Measurements from ENCODE around the gene RIPK3.

The RIPK3 gene

DNA sequence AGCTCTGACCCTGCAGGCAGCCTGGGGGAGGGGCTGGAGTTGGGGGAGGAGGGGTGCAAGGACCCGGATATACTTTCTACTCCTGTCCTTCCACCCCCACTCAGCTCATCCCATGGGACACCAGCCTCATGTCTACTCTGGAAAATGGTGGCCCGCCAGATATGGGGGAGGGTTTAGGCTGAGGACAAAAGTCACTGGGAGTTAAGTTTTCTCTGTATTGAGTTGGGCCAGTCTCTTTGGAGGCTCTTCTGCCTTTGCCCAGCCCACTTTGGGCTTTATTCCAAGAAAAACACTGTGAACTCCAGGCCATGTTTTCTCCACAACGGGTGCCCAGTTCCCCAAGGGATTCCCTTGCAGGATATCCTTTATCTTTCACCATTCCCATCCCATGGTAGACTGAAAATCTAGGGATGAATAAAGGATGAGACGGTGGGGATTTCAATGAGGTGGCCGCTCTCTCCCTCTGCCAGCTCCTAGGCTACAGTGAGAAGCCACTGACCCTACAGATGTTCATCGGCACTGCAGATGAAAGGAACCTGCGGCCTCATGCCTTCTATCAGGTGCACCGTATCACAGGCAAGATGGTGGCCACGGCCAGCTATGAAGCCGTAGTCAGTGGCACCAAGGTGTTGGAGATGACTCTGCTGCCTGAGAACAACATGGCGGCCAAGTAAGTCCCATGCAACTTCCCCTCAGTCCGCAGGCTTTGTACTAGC is 33.1 kb upstream of the RIPK3 start:
- TF ChIP-seq, protein P1, sequence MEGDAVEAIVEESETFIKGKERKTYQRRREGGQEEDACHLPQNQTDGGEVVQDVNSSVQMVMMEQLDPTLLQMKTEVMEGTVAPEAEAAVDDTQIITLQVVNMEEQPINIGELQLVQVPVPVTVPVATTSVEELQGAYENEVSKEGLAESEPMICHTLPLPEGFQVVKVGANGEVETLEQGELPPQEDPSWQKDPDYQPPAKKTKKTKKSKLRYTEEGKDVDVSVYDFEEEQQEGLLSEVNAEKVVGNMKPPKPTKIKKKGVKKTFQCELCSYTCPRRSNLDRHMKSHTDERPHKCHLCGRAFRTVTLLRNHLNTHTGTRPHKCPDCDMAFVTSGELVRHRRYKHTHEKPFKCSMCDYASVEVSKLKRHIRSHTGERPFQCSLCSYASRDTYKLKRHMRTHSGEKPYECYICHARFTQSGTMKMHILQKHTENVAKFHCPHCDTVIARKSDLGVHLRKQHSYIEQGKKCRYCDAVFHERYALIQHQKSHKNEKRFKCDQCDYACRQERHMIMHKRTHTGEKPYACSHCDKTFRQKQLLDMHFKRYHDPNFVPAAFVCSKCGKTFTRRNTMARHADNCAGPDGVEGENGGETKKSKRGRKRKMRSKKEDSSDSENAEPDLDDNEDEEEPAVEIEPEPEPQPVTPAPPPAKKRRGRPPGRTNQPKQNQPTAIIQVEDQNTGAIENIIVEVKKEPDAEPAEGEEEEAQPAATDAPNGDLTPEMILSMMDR (IDR thresholded peaks at IDR 0.05) = no peak

DNA sequence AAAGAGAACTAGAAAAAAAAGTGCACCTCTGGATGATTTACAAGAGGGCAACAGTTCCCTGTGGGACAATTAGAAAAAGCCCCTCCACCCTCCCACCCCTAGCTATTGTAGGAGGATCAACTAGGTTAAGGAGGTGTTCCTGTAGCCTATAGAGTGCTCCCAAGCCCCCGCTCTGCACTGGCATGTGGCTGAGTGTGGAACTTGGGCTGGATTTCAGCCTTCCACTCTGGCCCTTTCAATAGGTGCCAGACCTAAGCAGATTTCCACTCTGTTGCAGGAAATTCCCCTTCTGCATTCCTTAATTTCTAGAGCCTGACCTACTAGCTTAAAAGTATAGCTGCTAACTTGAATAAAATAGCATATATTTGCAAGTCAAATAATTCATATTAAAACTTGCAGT is 31.0 kb upstream of the RIPK3 start:
- TF ChIP-seq, protein P1 (IDR thresholded peaks at IDR 0.05) = no peak

DNA sequence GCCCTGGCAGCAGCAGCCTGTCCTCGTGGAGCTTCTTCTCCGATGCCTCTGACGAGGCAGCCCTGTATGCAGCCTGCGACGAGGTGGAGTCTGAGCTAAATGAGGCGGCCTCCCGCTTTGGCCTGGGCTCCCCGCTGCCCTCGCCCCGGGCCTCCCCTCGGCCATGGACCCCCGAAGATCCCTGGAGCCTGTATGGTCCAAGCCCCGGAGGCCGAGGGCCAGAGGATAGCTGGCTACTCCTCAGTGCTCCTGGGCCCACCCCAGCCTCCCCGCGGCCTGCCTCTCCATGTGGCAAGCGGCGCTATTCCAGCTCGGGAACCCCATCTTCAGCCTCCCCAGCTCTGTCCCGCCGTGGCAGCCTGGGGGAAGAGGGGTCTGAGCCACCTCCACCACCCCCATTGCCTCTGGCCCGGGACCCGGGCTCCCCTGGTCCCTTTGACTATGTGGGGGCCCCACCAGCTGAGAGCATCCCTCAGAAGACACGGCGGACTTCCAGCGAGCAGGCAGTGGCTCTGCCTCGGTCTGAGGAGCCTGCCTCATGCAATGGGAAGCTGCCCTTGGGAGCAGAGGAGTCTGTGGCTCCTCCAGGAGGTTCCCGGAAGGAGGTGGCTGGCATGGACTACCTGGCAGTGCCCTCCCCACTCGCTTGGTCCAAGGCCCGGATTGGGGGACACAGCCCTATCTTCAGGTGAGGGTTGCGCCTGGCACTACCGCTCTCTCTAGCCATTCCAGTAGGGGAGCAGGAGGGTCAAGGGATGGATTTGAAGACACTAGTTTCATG is 30.3 kb upstream of the RIPK3 start:
- TF ChIP-seq, protein P1 (IDR thresholded peaks at IDR 0.05) = no peak

DNA sequence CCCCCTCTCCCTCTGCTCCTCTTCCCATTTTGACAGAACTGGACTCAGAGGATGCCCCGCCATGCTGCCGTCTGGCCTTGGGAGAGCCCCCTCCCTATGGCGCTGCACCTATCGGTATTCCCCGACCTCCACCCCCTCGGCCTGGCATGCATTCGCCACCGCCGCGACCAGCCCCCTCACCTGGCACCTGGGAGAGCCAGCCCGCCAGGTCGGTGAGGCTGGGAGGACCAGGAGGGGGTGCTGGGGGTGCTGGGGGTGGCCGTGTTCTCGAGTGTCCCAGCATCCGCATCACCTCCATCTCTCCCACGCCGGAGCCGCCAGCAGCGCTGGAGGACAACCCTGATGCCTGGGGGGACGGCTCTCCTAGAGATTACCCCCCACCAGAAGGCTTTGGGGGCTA is 29.7 kb upstream of the RIPK3 start:
- TF ChIP-seq, protein P1 (IDR thresholded peaks at IDR 0.05) = no peak

DNA sequence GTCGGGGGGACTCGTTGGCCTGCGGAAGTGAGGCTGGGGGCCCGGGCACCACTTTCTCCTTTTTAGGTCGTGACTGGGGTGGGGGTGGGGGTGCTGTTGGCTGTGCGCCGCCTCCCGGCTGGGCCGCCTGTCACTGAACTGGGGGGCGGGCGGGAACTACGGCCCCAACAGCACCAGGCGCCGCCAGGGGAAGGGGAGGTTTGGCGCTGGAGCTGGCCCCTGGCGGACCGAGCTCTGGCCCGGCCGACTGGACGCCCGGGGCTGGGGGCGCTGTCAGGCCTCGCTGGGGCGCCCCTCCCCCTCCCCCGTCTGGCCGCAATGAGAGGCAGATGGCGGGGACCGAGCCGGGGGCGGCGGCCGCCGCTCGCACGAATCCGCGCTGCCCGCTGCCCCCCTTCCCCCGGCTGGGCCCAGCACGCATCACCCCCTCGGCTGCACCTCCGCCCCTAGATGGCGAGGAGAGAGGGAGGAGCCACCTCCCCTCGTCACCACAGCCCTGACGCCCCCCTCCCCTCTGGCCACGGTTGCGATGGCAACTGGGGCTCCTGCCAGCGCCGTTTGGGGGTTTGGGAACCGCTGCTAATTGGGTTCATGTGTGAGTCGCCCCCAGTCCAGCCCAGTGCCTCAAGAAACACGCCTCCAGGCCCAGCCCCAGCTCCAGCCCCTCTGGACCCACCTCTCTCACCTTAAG is 28.9 kb upstream of the RIPK3 start:
- TF ChIP-seq, protein P1 (IDR thresholded peaks at IDR 0.05) = no peak

DNA sequence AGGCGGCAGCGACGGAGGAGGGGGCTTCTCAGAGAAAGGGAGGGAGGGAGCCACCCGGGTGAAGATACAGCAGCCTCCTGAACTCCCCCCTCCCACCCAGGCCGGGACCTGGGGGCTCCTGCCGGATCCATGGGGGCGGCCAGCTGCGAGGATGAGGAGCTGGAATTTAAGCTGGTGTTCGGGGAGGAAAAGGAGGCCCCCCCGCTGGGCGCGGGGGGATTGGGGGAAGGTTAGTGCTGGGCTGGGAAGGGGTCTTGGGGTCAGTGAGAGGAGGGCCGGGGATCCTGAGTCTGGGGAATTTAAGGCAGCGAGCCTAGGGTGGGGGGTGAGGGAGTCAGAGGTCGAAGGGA is 28.4 kb upstream of the RIPK3 start:
- TF ChIP-seq, protein P1 (IDR thresholded peaks at IDR 0.05) = no peak

DNA sequence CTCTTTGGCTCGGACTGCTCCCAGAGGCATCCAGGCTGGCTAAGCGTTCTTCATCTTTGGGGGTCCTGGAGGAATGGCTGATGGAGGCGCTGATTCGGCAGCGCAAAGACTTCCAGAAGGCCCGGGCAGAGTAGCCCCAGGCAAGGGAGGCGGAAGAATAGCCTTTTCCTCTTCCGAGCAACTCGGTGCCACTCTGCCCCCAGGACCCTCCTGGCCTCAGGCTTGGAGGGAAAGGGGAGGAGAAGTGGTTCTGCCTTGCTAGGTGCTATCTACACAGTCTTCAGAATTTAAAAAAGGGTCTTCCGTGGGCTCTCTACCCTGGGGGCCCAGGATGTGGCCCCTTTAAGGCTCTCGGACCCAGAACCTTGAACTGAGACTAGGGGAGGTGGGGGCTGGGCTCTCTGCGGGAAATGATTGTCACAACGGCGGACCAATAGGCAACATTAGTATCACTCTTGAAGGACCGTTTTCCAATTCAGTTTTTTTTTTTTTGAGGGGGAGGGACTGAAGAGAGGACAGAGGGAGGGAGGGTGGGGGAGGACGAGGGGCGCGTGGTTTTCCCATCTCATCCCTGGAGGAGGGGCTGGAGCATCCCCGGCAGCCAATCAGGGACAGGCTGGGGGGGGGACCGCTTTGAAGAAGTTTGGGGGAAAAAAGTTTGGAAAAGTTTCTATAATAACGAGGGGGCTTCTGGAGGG is 27.9 kb upstream of the RIPK3 start, which contains the start of gene NFATC4:
Gene NFATC4, plus strand, starts transcription at position 671 of the 698 bp plus-strand sequence. CDS start 157 bp downstream, outside the sequence.
- TF ChIP-seq, protein P1 (IDR thresholded peaks at IDR 0.05) = no peak
